Measurements from ENCODE around the gene SEMA6C. TPM values are rescaled to one million over a fixed set of nuclear protein-coding genes. Genes with fewer than 3 reads are reported as not detected.

The SEMA6C gene
- polyA plus RNA-seq, 3 donors, result 0.39 to 1.4 (median 0.97) TPM

- H3K4me3 Mint-ChIP-seq, result no peak overlapping the region
Observed at GRCh38 chr1:151134991-151135390, 11.4 kb downstream of the SEMA6C start.

GRCh38 chr1:151134396-151134795 is 12.0 kb downstream of the SEMA6C start:
- no peaks in the 10 kb centered on the region for H3K9me3 ChIP-seq (replicated peaks in 1 of 2; ENCODE audit: control insufficient read depth in 1 of 2, insufficient read depth in 1 of 2, low read length in 2 of 2)
- H3K27ac Mint-ChIP-seq, result peak overlapping the region in 1 of 7 donors; percentile 36

More at GRCh38 chr1:151134991-151135390, 11.4 kb downstream of the SEMA6C start:
- DNase-seq, result no peak
- Mint-ChIP-seq H3K27ac (peak overlapping the region in 2 of 7 donors; percentile 12 to 66), H3K27me3 (ENCODE audit: low read depth in 3 of 3) (peaks cover 10 to 21% (median 12%) of the 10 kb centered on the region in 3 donors), H3K4me1 (peaks cover 15% of the 10 kb centered on the region), H3K9me3 (peaks cover 0 to 6% (median 0%) of the 10 kb centered on the region in 7 donors), H3K36me3 (no peaks in the 10 kb centered on the region)
- no peaks in the 10 kb centered on the region for H3K9me3 ChIP-seq (replicated peaks in 1 of 2; ENCODE audit: control insufficient read depth in 1 of 2, insufficient read depth in 1 of 2, low read length in 2 of 2)
- H2AFZ ChIP-seq (ENCODE audit: insufficient read depth, low read depth, low read length, poor library complexity, severe bottlenecking), result no peak overlapping the region
- H3K27ac ChIP-seq (ENCODE audit: low read depth in 1 of 2, low read length in 2 of 2), result no peak overlapping the region
- WGBS (ENCODE audit: insufficient coverage), result 97% methylated on average over 5 of the region's 7 CpGs
- no peak overlapping the region for H3K9ac ChIP-seq (ENCODE audit: insufficient read depth, low read length, poor library complexity, severe bottlenecking)
- no peaks in the 10 kb centered on the region for H3K36me3 ChIP-seq (replicated peaks in 1 of 2; ENCODE audit: control insufficient read depth in 1 of 2, insufficient read depth in 2 of 2, low read length in 2 of 2)
- TF ChIP-seq CTCF (IDR thresholded peaks at IDR 0.05), result no peak
- intact Hi-C loops (cut with micrococcal nuclease), result no loop called here
- no peak overlapping the region for H3K4me3 ChIP-seq (replicated peaks in 1 of 3; ENCODE audit: low read depth in 2 of 3, low read length in 3 of 3)
- H4K20me1 ChIP-seq (ENCODE audit: insufficient read depth, low read length), result no peaks in the 10 kb centered on the region
- no peak overlapping the region for H3K4me2 ChIP-seq (replicated peaks; ENCODE audit: extremely low read depth, low read length, poor library complexity, severe bottlenecking)
- peaks cover 14 to 16% of the 10 kb centered on the region in 2 donors for H3K4me1 ChIP-seq (ENCODE audit: control insufficient read depth in 1 of 2, insufficient read depth in 2 of 2, low read length in 2 of 2)
- peaks cover 0 to 8% of the 10 kb centered on the region in 2 donors for H3K27me3 ChIP-seq (ENCODE audit: control insufficient read depth in 2 of 2, insufficient read depth in 2 of 2, low read length in 2 of 2)
- H3K79me2 ChIP-seq (ENCODE audit: insufficient read depth, low read length), result no peaks in the 10 kb centered on the region

More at GRCh38 chr1:151134396-151134795, 12.0 kb downstream of the SEMA6C start:
- intact Hi-C loops (cut with micrococcal nuclease), result no loop called here
- Histone ChIP-seq H3K4me1 (ENCODE audit: control insufficient read depth in 1 of 2, insufficient read depth in 2 of 2, low read length in 2 of 2) (peaks cover 14 to 16% of the 10 kb centered on the region in 2 donors), H3K36me3 (replicated peaks in 1 of 2; ENCODE audit: control insufficient read depth in 1 of 2, insufficient read depth in 2 of 2, low read length in 2 of 2) (no peaks in the 10 kb centered on the region), H3K9ac (ENCODE audit: insufficient read depth, low read length, poor library complexity, severe bottlenecking) (no peak overlapping the region), H3K4me3 (replicated peaks in 1 of 3; ENCODE audit: low read depth in 2 of 3, low read length in 3 of 3) (no peak overlapping the region), H2AFZ (ENCODE audit: insufficient read depth, low read depth, low read length, poor library complexity, severe bottlenecking) (no peak overlapping the region), H4K20me1 (ENCODE audit: insufficient read depth, low read length) (no peaks in the 10 kb centered on the region), H3K27me3 (ENCODE audit: control insufficient read depth in 2 of 2, insufficient read depth in 2 of 2, low read length in 2 of 2) (peaks cover 0 to 8% of the 10 kb centered on the region in 2 donors), H3K4me2 (replicated peaks; ENCODE audit: extremely low read depth, low read length, poor library complexity, severe bottlenecking) (no peak overlapping the region), H3K79me2 (ENCODE audit: insufficient read depth, low read length) (no peaks in the 10 kb centered on the region), H3K27ac (ENCODE audit: low read depth in 1 of 2, low read length in 2 of 2) (no peak overlapping the region)
- TF ChIP-seq CTCF (IDR thresholded peaks at IDR 0.05), result no peak
- Mint-ChIP-seq H3K9me3 (peaks cover 0 to 6% (median 0%) of the 10 kb centered on the region in 7 donors), H3K4me1 (peaks cover 15% of the 10 kb centered on the region), H3K4me3 (no peak overlapping the region), H3K27me3 (ENCODE audit: low read depth in 3 of 3) (peaks cover 10 to 19% (median 12%) of the 10 kb centered on the region in 3 donors), H3K36me3 (no peaks in the 10 kb centered on the region)
- WGBS (ENCODE audit: insufficient coverage), result no CpG with 5 or more reads among the region's 3 CpGs
- DNase-seq, result no peak

Data from CD14-positive monocyte (primary cell).